IMR-90 (cell line): ENCODE results near the gene ZDHHC24. TPM values are rescaled to one million over a fixed set of nuclear protein-coding genes. Genes with fewer than 3 reads are reported as not detected.

Source experiments
- ATAC-seq: fragments of 200-7000 bp; cut with Tn5 transposase; 2 replicates; pipeline ENCODE4 v1.9.1; 2020; ENCODE audit warnings: low read depth, mild to moderate bottlenecking, moderate library complexity
- BruUV-seq: library from RNA; stranded (reverse); fragments of 400-500 nt; replicated peaks from 2 replicates; lab custom pipeline; 2021; lab: Mats Ljungman, UMichigan
- CTCF ChIA-PET: fragments of 300-600 bp; formaldehyde crosslinking; extraction: SDS; loops from one replicate; lab custom pipeline; 2021; ENCODE audit warnings: antibody characterized with exemption; lab: Yijun Ruan, JAX
- POLR2A ChIA-PET: fragments of 300-600 bp; sonication (Branson Sonifier 250); formaldehyde crosslinking; loops from one replicate; lab custom pipeline; 2022; ENCODE audit warnings: antibody characterized with exemption; ENCODE audit not compliant: unreplicated experiment; lab: Charles Lee
- DNase-seq: peaks from one replicate; pipeline ENCODE4 v3.0.0; 2013
- H2AFZ ChIP-seq: replicated peaks from 2 replicates; pipeline ENCODE3; 2013; ENCODE audit warnings: low read length, mild to moderate bottlenecking; ENCODE audit not compliant: poor library complexity
- H2AK5ac ChIP-seq: 2 replicates; pipeline ENCODE4 v1.6.1; 2013; ENCODE audit warnings: low read depth, low read length, inconsistent platforms
- H2AK9ac ChIP-seq: replicated peaks from 2 replicates; pipeline ENCODE3; 2013; ENCODE audit warnings: mild to moderate bottlenecking, low read depth, low read length, moderate library complexity; ENCODE audit not compliant: poor library complexity
- H2BK120ac ChIP-seq: 2 replicates; pipeline ENCODE4 v1.6.1; 2013; ENCODE audit warnings: low read depth, low read length, inconsistent platforms
- H2BK15ac ChIP-seq: 3 replicates; pipeline ENCODE4 v1.6.1; 2013; ENCODE audit warnings: low read depth, low read length, inconsistent platforms
- H2BK20ac ChIP-seq: 2 replicates; pipeline ENCODE4 v1.6.1; 2013; ENCODE audit warnings: low read depth, mild to moderate bottlenecking, inconsistent platforms, low read length, moderate library complexity
- H2BK5ac ChIP-seq: 2 replicates; pipeline ENCODE4 v1.6.1; 2013; ENCODE audit warnings: mild to moderate bottlenecking, low read depth, low read length, inconsistent platforms; ENCODE audit not compliant: poor library complexity, severe bottlenecking
- H3K14ac ChIP-seq: replicated peaks from 2 replicates; pipeline ENCODE4 v1.6.1; 2013; ENCODE audit warnings: low read depth, low read length, inconsistent platforms
- H3K18ac ChIP-seq: 2 replicates; pipeline ENCODE4 v1.6.1; 2013; ENCODE audit warnings: low read depth, low read length, control low read depth
- H3K23ac ChIP-seq: 2 replicates; pipeline ENCODE4 v1.6.1; 2013; ENCODE audit warnings: low read depth, low read length, inconsistent platforms
- H3K27ac ChIP-seq: 2 replicates; pipeline ENCODE4 v1.5.1; 2013; ENCODE audit warnings: mild to moderate bottlenecking, control low read depth, low read length; ENCODE audit not compliant: insufficient read depth
- H3K27me3 ChIP-seq: 2 replicates; pipeline ENCODE4 v1.6.1; 2013; ENCODE audit warnings: low read length; ENCODE audit not compliant: control insufficient read depth, insufficient read depth
- H3K36me3 ChIP-seq: 2 replicates; pipeline ENCODE4 v1.6.1; 2013; ENCODE audit warnings: low read length, mixed read lengths; ENCODE audit not compliant: control insufficient read depth, insufficient read depth
- H3K4ac ChIP-seq: 2 replicates; pipeline ENCODE4 v1.6.1; 2013; ENCODE audit warnings: low read depth, low read length, inconsistent platforms
- H3K4me1 ChIP-seq: 2 replicates; pipeline ENCODE4 v1.6.1; 2013; ENCODE audit warnings: low read length, mixed read lengths; ENCODE audit not compliant: control insufficient read depth, insufficient read depth
- H3K4me2 ChIP-seq: 2 replicates; pipeline ENCODE4 v1.6.1; 2013; ENCODE audit warnings: low read depth, mild to moderate bottlenecking, control low read depth, low read length, moderate library complexity
- H3K4me3 ChIP-seq: 2 replicates; pipeline ENCODE4 v1.5.1; 2013; ENCODE audit warnings: low read depth, mild to moderate bottlenecking, control low read depth, low read length, moderate library complexity; ENCODE audit not compliant: insufficient read depth
- H3K56ac ChIP-seq: 2 replicates; pipeline ENCODE4 v1.6.1; 2013; ENCODE audit warnings: low read length, inconsistent platforms; ENCODE audit not compliant: insufficient read depth; ENCODE audit errors: extremely low read depth
- H3K79me1 ChIP-seq, 2 experiments: 2 replicates each; pipeline ENCODE4 v1.6.1; 2013; ENCODE audit warnings: low read length in 2 of 2, inconsistent platforms in 1 of 2, low read depth in 1 of 2
- H3K9ac ChIP-seq: 2 replicates; pipeline ENCODE4 v1.6.1; 2013; ENCODE audit warnings: low read depth, low read length, control low read depth
- H3K9me1 ChIP-seq: 2 replicates; pipeline ENCODE4 v1.6.1; 2013; ENCODE audit warnings: low read length, inconsistent platforms; ENCODE audit not compliant: insufficient read depth
- H3K9me3 ChIP-seq: 2 replicates; pipeline ENCODE4 v1.6.1; 2013; ENCODE audit warnings: low read length; ENCODE audit not compliant: control insufficient read depth, insufficient read depth
- H4K20me1 ChIP-seq: 2 replicates; pipeline ENCODE4 v1.6.1; 2013; ENCODE audit warnings: low read length, inconsistent platforms; ENCODE audit not compliant: insufficient read depth
- H4K5ac ChIP-seq: 2 replicates; pipeline ENCODE4 v1.6.1; 2013; ENCODE audit warnings: mild to moderate bottlenecking, low read depth, low read length, control low read depth
- H4K8ac ChIP-seq, 2 experiments: 2 replicates each; pipeline ENCODE4 v1.6.1; 2013; ENCODE audit warnings: low read depth in 2 of 2, low read length in 2 of 2, control low read depth in 1 of 2, inconsistent platforms in 1 of 2
- H4K91ac ChIP-seq: 2 replicates; pipeline ENCODE4 v1.6.1; 2013; ENCODE audit warnings: low read depth, low read length, inconsistent platforms; ENCODE audit not compliant: insufficient read depth
- CEBPB ChIP-seq: IDR thresholded peaks from 2 replicates; pipeline ENCODE4 v1.6.1; 2012; ENCODE audit warnings: low read depth, low read length, improper control_type of control experiment
- CHD1 ChIP-seq: IDR thresholded peaks from 2 replicates; pipeline ENCODE4 v1.6.1; 2012; ENCODE audit warnings: low read depth, low read length, improper control_type of control experiment
- CTCF ChIP-seq: conservative IDR thresholded peaks from 2 replicates; pipeline ENCODE4 v1.5.1; 2012; ENCODE audit warnings: mild to moderate bottlenecking, low read depth, low read length, improper control_type of control experiment
- ELK1 ChIP-seq: fragments of 150-350 bp; IDR thresholded peaks from 2 replicates; pipeline ENCODE4 v1.6.1; 2016; ENCODE audit warnings: low read depth, mild to moderate bottlenecking, low read length, moderate library complexity, borderline replicate concordance
- FOS ChIP-seq: fragments of 150-350 bp; IDR thresholded peaks from 2 replicates; pipeline ENCODE4 v1.6.1; 2016; ENCODE audit warnings: low read depth, low read length
- MAZ ChIP-seq: IDR thresholded peaks from 2 replicates; pipeline ENCODE4 v1.6.1; 2012; ENCODE audit warnings: low read depth, mild to moderate bottlenecking, low read length, improper control_type of control experiment, moderate library complexity, borderline replicate concordance
- NFE2L2 ChIP-seq: fragments of 150-350 bp; IDR thresholded peaks from 2 replicates; pipeline ENCODE4 v1.6.1; 2016; ENCODE audit warnings: low read depth, mild to moderate bottlenecking, low read length
- RAD21 ChIP-seq: IDR thresholded peaks from 2 replicates; pipeline ENCODE4 v1.6.1; 2012; ENCODE audit warnings: low read length, improper control_type of control experiment
- RCOR1 ChIP-seq: IDR thresholded peaks from 2 replicates; pipeline ENCODE4 v1.6.1; 2012; ENCODE audit warnings: mild to moderate bottlenecking, low read length, improper control_type of control experiment; ENCODE audit not compliant: insufficient replicate concordance
- SMC3 ChIP-seq: fragments of 150-350 bp; IDR thresholded peaks from 2 replicates; pipeline ENCODE4 v1.6.1; 2016; ENCODE audit warnings: low read depth, mild to moderate bottlenecking, antibody characterized with exemption, low read length, moderate library complexity
- WGBS, 2 experiments: methylation state at CpG; one replicate each; pipeline versions ENCODE4 v1.1.5 to v1.1.7; 2013; ENCODE audit warnings: missing lambda C conversion rate in 2 of 2; ENCODE audit not compliant: insufficient read length in 1 of 2; ENCODE audit errors: extremely low coverage in 2 of 2; 5-methylcytosine and 5-hydroxymethylcytosine counted together
- dilution Hi-C: fragments of 300-500 bp; cut with HindIII; formaldehyde crosslinking; loops from one replicate; pipeline ENCODE4 v1.14.3; 2018; ENCODE audit warnings: low sequenced_read_pairs; ENCODE audit not compliant: unreplicated experiment
- in situ Hi-C: fragments of 300-500 bp; cut with MboI; formaldehyde crosslinking; loops from 3 replicates; pipeline ENCODE4 v1.14.3; 2019; ENCODE audit warnings: low sequenced_read_pairs, inconsistent platforms, mixed read lengths
- intact Hi-C: fragments of 100-400 bp; cut with micrococcal nuclease; formaldehyde crosslinking; loops from 2 replicates; pipeline ENCODE4 v1.10.0; 2022
- polyA plus RNA-seq, 3 experiments: library from polyadenylated mRNA; depleted of rRNA; stranded (reverse); fragments of >200 nt; gene quantifications; 2 replicates each; pipeline ENCODE4 v1.2.3, GENCODE V29; 2012; ENCODE audit warnings: low replicate concordance in 1 of 3
- total RNA-seq: library from RNA; depleted of rRNA; stranded (reverse); fragments of >200 nt; gene quantifications from 2 replicates; pipeline ENCODE4 v1.2.3, GENCODE V29; 2012

The ZDHHC24 gene
- total and polyA plus RNA-seq, 2 of the 4 experiments (the other 2 are of a cell fraction) = 3.2 to 10.9 TPM

- H3K9ac ChIP-seq = no peak overlapping the region
- no peak overlapping the region for H3K27ac ChIP-seq
- H3K4ac ChIP-seq = no peak overlapping the region
- no peaks in the 10 kb centered on the region; the same call in 1 of the 2 replicates for H4K20me1 ChIP-seq
- ChIA-PET POLR2A (interaction anchor here (0.6 kb wide), 1 partner anchor 127 kb away, joined by 4 read pairs; no protein-coding TSS in a partner anchor), CTCF (no interaction called here)
- H3K14ac ChIP-seq = no peak overlapping the region
- H4K91ac ChIP-seq = no peak overlapping the region
- no TSS peak for BruUV-seq
- H3K18ac ChIP-seq = no peak overlapping the region
- dilution Hi-C loops = no loop called here
- H3K27me3 ChIP-seq = no peaks in the 10 kb centered on the region
- no peak overlapping the region for H2BK15ac ChIP-seq
- H2AK5ac ChIP-seq = no peak overlapping the region
- no peak overlapping the region for H3K23ac ChIP-seq
- intact Hi-C loops = no loop called here
- 100% methylated on average over 6 of the region's 16 CpGs; no CpG with 5 or more reads in 1 of the 2 experiments for WGBS, 2 experiments
- H3K4me3 ChIP-seq = no peak overlapping the region
- H3K36me3 ChIP-seq = peaks cover 35% of the 10 kb centered on the region
- no peak overlapping the region for H2AK9ac ChIP-seq
- H3K4me2 ChIP-seq = no peak overlapping the region
- peaks cover 8% of the 10 kb centered on the region for H3K9me1 ChIP-seq
- peaks cover 8% of the 10 kb centered on the region; the same call in 1 of the 2 replicates for H3K4me1 ChIP-seq
- H3K79me1 ChIP-seq = peaks cover 20 to 27% of the 10 kb centered on the region in 2 experiments
- H2AFZ ChIP-seq = no peak overlapping the region
- no peak overlapping the region for H2BK5ac ChIP-seq
- no peak overlapping the region for H3K56ac ChIP-seq
- no peak overlapping the region for H4K5ac ChIP-seq
- no peak for ATAC-seq
- in situ Hi-C loops = no loop called here
- H3K9me3 ChIP-seq = no peaks in the 10 kb centered on the region
- DNase-seq = no peak
- TF ChIP-seq NFE2L2 (no peak), FOS (no peak), MAZ (no peak), SMC3 (no peak), CHD1 (no peak), RAD21 (no peak), CEBPB (no peak), ELK1 (no peak), RCOR1 (no peak), CTCF (no peak)
- no peak overlapping the region for H2BK120ac ChIP-seq
- H2BK20ac ChIP-seq = no peak overlapping the region
- no peak overlapping the region for H4K8ac ChIP-seq
Observed at GRCh38 chr11:66471142-66471541, 74.7 kb downstream of the ZDHHC24 start.
